Natural killer cell (primary cell): ENCODE measurements around the gene SLC24A3. TPM values are rescaled to one million over a fixed set of nuclear protein-coding genes. Genes with fewer than 3 reads are reported as not detected.

Experiments used
- ATAC-seq, 3 donors: fragments of 150-1000 bp in 2 of 3; fragments of 200-7000 bp in 1 of 3; cut with Tn5 transposase; 1 replicate in 1 of 3; 2 replicates in 2 of 3; pipeline ENCODE4 v1.10.0; 2021; ENCODE audit warnings: mild to moderate bottlenecking in 2 of 3, moderate library complexity in 2 of 3
- DNase-seq, 2 donors: peaks; one replicate each; pipeline versions ENCODE4 v3.0.0 to v3.0.0-alpha.2; 2013 to 2021; ENCODE audit warnings: mixed read lengths in 1 of 2
- H3K27ac ChIP-seq: one replicate; pipeline ENCODE4 v1.5.1; 2013; ENCODE audit warnings: mild to moderate bottlenecking, low read length
- H3K27me3 ChIP-seq: one replicate; pipeline ENCODE4 v1.6.1; 2013; ENCODE audit warnings: low read length; ENCODE audit not compliant: control insufficient read depth, insufficient read depth
- H3K36me3 ChIP-seq: one replicate; pipeline ENCODE4 v1.6.1; 2013; ENCODE audit warnings: low read length; ENCODE audit not compliant: control insufficient read depth, insufficient read depth
- H3K4me1 ChIP-seq: one replicate; pipeline ENCODE4 v1.6.1; 2013; ENCODE audit warnings: low read length; ENCODE audit not compliant: control insufficient read depth, insufficient read depth
- H3K4me3 ChIP-seq: one replicate; pipeline ENCODE4 v1.5.1; 2013; ENCODE audit warnings: low read length
- H3K9me3 ChIP-seq: one replicate; pipeline ENCODE4 v1.6.1; 2013; ENCODE audit warnings: low read length; ENCODE audit not compliant: control insufficient read depth, insufficient read depth
- H3K27ac Mint-ChIP-seq, 2 donors: one replicate each; pipeline ENCODE4 v1.8.0; 2022; ENCODE audit warnings: mild to moderate bottlenecking in 2 of 2, mixed read lengths in 2 of 2, moderate library complexity in 1 of 2
- H3K27me3 Mint-ChIP-seq, 2 donors: one replicate each; pipeline ENCODE4 v1.8.0; 2022; ENCODE audit warnings: low read depth in 2 of 2, mixed read lengths in 2 of 2
- H3K36me3 Mint-ChIP-seq: one replicate; pipeline ENCODE4 v1.8.0; 2022; ENCODE audit warnings: mixed read lengths
- H3K4me1 Mint-ChIP-seq, 2 donors: one replicate each; pipeline ENCODE4 v1.8.0; 2022; ENCODE audit warnings: mixed read lengths in 2 of 2
- H3K4me3 Mint-ChIP-seq: one replicate; pipeline ENCODE4 v1.8.0; 2022; ENCODE audit warnings: mild to moderate bottlenecking, moderate library complexity, mixed read lengths
- H3K9me3 Mint-ChIP-seq, 2 donors: one replicate each; pipeline ENCODE4 v1.8.0; 2022; ENCODE audit warnings: mixed read lengths in 2 of 2
- WGBS: methylation state at CpG from one replicate; pipeline ENCODE4 v1.1.7; 2013; ENCODE audit warnings: missing lambda C conversion rate; ENCODE audit not compliant: insufficient coverage; 5-methylcytosine and 5-hydroxymethylcytosine counted together
- intact Hi-C: fragments of 100-400 bp; cut with micrococcal nuclease; formaldehyde crosslinking; loops from one replicate; pipeline ENCODE4 v1.14.2; 2022
- total RNA-seq, 4 donors: library from RNA; stranded (reverse); fragments of 120-200 nt in 1 of 4; gene quantifications; one replicate each; pipeline versions ENCODE4 v1.2.3 to v1.2.4, GENCODE V29; 2013 to 2022
- TF ChIP-seq, protein P1 (sequence below): fragments of 200-600 bp; IDR thresholded peaks from one replicate; pipeline ENCODE4 v1.8.0; 2022; ENCODE audit warnings: antibody characterized with exemption

Gene SLC24A3
- total RNA-seq, 3 donors from 2014 or later (not counting 1 experiment from before 2014, with no cell fraction given), result 0.09 to 5.5 (median 0.99) TPM

DNA sequence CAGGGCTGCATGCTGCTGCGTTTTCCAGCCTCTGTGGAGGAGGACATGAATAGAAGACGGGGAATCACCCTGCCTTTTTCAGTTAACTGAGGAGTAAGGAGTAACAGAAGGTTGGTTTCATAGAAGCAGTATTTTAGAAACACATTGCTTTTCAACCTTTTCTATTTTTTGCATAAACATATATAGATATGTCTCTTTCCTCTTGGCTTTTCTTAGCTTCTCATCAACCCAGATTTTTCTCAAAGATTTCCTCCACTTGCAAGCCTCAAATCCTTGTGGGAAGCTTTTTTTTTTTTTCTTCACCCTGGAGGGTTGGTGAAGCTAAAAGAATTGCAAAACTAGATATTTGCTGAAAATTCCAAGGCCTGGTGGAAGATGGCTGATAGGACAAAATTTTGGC lies 6.0 kb downstream of the SLC24A3 start:
- Mint-ChIP-seq H3K4me1 (no peaks in the 10 kb centered on the region), H3K36me3 (no peaks in the 10 kb centered on the region), H3K27ac (no peak overlapping the region), H3K27me3 (peaks cover 38 to 58% of the 10 kb centered on the region in 2 donors), H3K9me3 (no peaks in the 10 kb centered on the region), H3K4me3 (no peak overlapping the region)
- no peaks in the 10 kb centered on the region for H3K36me3 ChIP-seq
- H3K27me3 ChIP-seq, result no peaks in the 10 kb centered on the region
- DNase-seq (no peak), ATAC-seq (no peak)
- no peak overlapping the region for H3K27ac ChIP-seq
- WGBS, result 74% methylated on average over 2 of the region's 2 CpGs
- H3K4me1 ChIP-seq, result no peaks in the 10 kb centered on the region
- H3K9me3 ChIP-seq, result no peaks in the 10 kb centered on the region
- TF ChIP-seq, protein P1, sequence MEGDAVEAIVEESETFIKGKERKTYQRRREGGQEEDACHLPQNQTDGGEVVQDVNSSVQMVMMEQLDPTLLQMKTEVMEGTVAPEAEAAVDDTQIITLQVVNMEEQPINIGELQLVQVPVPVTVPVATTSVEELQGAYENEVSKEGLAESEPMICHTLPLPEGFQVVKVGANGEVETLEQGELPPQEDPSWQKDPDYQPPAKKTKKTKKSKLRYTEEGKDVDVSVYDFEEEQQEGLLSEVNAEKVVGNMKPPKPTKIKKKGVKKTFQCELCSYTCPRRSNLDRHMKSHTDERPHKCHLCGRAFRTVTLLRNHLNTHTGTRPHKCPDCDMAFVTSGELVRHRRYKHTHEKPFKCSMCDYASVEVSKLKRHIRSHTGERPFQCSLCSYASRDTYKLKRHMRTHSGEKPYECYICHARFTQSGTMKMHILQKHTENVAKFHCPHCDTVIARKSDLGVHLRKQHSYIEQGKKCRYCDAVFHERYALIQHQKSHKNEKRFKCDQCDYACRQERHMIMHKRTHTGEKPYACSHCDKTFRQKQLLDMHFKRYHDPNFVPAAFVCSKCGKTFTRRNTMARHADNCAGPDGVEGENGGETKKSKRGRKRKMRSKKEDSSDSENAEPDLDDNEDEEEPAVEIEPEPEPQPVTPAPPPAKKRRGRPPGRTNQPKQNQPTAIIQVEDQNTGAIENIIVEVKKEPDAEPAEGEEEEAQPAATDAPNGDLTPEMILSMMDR, result no peak
- intact Hi-C loops, result no loop called here
- H3K4me3 ChIP-seq, result no peak overlapping the region

DNA sequence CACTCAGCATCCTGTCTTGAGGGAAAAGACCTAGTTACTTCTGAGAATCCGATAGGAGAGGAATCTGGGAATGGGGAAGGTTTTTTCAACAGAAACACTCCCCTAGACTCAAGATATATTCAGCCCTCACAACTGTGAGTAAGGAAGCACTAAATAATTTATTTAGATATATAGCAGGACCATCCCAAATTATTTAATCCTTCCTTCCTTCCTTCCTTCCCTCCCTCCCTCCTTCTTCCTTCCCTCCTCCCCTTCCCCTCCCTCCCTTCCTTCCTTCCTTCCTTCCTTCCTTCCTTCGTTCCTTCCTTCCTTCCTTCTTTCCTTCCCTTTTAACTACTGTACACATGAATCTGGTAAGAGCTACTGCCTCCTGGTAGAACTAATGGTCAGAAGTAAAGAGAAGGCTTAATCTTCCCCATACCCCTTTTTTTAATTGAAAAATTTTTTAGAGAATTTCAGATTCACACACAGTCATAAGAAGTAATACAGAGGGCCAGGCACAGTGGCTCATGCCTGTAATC lies 10.1 kb downstream of the SLC24A3 start:
- Mint-ChIP-seq H3K36me3 (no peaks in the 10 kb centered on the region), H3K27ac (no peak overlapping the region), H3K4me3 (no peak overlapping the region), H3K9me3 (no peaks in the 10 kb centered on the region), H3K27me3 (peaks cover 12 to 21% of the 10 kb centered on the region in 2 donors), H3K4me1 (no peaks in the 10 kb centered on the region)
- Histone ChIP-seq H3K4me1 (no peaks in the 10 kb centered on the region), H3K27me3 (no peaks in the 10 kb centered on the region), H3K36me3 (no peaks in the 10 kb centered on the region), H3K27ac (no peak overlapping the region), H3K4me3 (no peak overlapping the region), H3K9me3 (no peaks in the 10 kb centered on the region)
- no peak for DNase-seq
- TF ChIP-seq, protein P1, result no peak
- no peak for ATAC-seq
- intact Hi-C loops, result no loop called here
- WGBS, result no CpG with 5 or more reads among the region's 2 CpGs

DNA sequence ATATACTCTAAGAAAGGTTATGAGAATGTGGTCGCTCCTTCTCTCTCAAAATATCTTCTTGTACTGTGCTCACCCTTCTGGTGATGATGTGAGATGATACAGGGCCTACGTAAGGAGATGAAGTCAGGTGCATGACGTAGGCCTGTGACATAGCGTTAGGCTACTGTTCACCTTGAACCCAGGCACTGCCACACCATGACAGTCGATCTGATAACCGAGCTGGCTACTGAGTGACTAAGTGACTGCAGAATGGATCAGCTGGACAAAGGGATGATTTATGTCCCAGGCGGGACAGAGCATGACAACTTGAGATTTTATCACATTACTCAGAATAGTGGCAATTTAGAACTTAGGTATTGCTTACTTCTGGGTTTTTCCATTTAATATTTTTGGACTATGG lies 11.2 kb downstream of the SLC24A3 start:
- H3K4me3 Mint-ChIP-seq, result no peak overlapping the region

More for the DNA sequence above, 11.2 kb downstream of the SLC24A3 start:
- H3K4me1 ChIP-seq, result no peaks in the 10 kb centered on the region
- no peak overlapping the region for H3K27ac Mint-ChIP-seq
- DNase-seq, result no peak
- no peaks in the 10 kb centered on the region for H3K4me1 Mint-ChIP-seq
- no peaks in the 10 kb centered on the region for H3K9me3 ChIP-seq
- peak in 1 of 3 donors; percentile 78 for ATAC-seq
- WGBS, result 91% methylated on average over 6 of the region's 7 CpGs
- TF ChIP-seq, protein P1, result no peak
- no peaks in the 10 kb centered on the region for H3K9me3 Mint-ChIP-seq
- H3K27ac ChIP-seq, result no peak overlapping the region
- no peaks in the 10 kb centered on the region for H3K36me3 ChIP-seq
- no peaks in the 10 kb centered on the region for H3K36me3 Mint-ChIP-seq
- H3K27me3 Mint-ChIP-seq, result peaks cover 6 to 13% of the 10 kb centered on the region in 2 donors
- no peak overlapping the region for H3K4me3 ChIP-seq
- no peaks in the 10 kb centered on the region for H3K27me3 ChIP-seq
- intact Hi-C loops, result no loop called here
